GM23338 (cell line): ENCODE results near the gene CRYBG3. TPM values are rescaled to one million over a fixed set of nuclear protein-coding genes. Genes with fewer than 3 reads are reported as not detected.

Experiments used
- ATAC-seq: fragments of 200-7000 bp; cut with Tn5 transposase; 3 replicates; pipeline ENCODE4 v1.9.1; 2020
- DNase-seq: peaks from one replicate; pipeline ENCODE4 v3.0.0-alpha.2; 2015; ENCODE audit warnings: low spot score
- H2AFZ ChIP-seq: fragments of 200-600 bp; sonication (generic); 2 replicates; pipeline ENCODE4 v1.8.0; 2016; ENCODE audit warnings: antibody characterized with exemption, mild to moderate bottlenecking, moderate library complexity
- H3F3A ChIP-seq: fragments of 200-600 bp; sonication (generic); replicated peaks from 2 replicates; pipeline ENCODE4 v1.8.0; 2017; ENCODE audit warnings: antibody characterized with exemption, mixed run types, low read depth
- H3K27ac ChIP-seq: fragments of 200-600 bp; sonication (generic); 2 replicates; pipeline ENCODE4 v1.6.1; 2016; ENCODE audit warnings: low read depth
- H3K27me3 ChIP-seq: fragments of 200-600 bp; sonication (generic); 2 replicates; pipeline ENCODE4 v1.8.0; 2016; ENCODE audit warnings: mild to moderate bottlenecking, mixed run types, moderate library complexity; ENCODE audit not compliant: insufficient read depth
- H3K36me3 ChIP-seq: fragments of 200-600 bp; sonication (generic); 2 replicates; pipeline ENCODE4 v1.8.0; 2016; ENCODE audit warnings: mild to moderate bottlenecking; ENCODE audit not compliant: insufficient read depth
- H3K4me1 ChIP-seq: fragments of 200-600 bp; sonication (generic); 2 replicates; pipeline ENCODE4 v1.8.0; 2016; ENCODE audit warnings: mild to moderate bottlenecking, moderate library complexity; ENCODE audit not compliant: insufficient read depth
- H3K4me2 ChIP-seq: fragments of 200-600 bp; sonication (generic); 2 replicates; pipeline ENCODE4 v1.7.1; 2017; ENCODE audit warnings: mixed run types
- H3K4me3 ChIP-seq: fragments of 200-600 bp; sonication (generic); 2 replicates; pipeline ENCODE4 v1.6.1; 2016; ENCODE audit warnings: mixed run types
- H3K79me2 ChIP-seq: fragments of 200-600 bp; sonication (generic); replicated peaks from 2 replicates; pipeline ENCODE4 v1.8.0; 2017; ENCODE audit warnings: mild to moderate bottlenecking; ENCODE audit not compliant: insufficient read depth
- H3K9me2 ChIP-seq: fragments of 200-600 bp; sonication (generic); 2 replicates; pipeline ENCODE4 v1.8.0; 2017; ENCODE audit not compliant: insufficient read depth
- H4K20me1 ChIP-seq: fragments of 200-600 bp; sonication (generic); replicated peaks from 2 replicates; pipeline ENCODE4 v1.8.0; 2017; ENCODE audit warnings: mild to moderate bottlenecking; ENCODE audit not compliant: insufficient read depth
- H3K27ac Mint-ChIP-seq: 2 replicates; pipeline ENCODE4 v1.8.0; 2020; ENCODE audit warnings: inconsistent platforms, mild to moderate bottlenecking, moderate library complexity, mixed read lengths
- H3K27me3 Mint-ChIP-seq: 3 replicates; pipeline ENCODE4 v1.8.0; 2022; ENCODE audit warnings: low read depth, mild to moderate bottlenecking, moderate library complexity, mixed read lengths, inconsistent platforms; ENCODE audit not compliant: insufficient read depth, poor library complexity
- H3K36me3 Mint-ChIP-seq: 3 replicates; pipeline ENCODE4 v1.8.0; 2021; ENCODE audit warnings: low read depth, mild to moderate bottlenecking, inconsistent platforms, moderate library complexity, mixed read lengths
- H3K4me1 Mint-ChIP-seq: 3 replicates; pipeline ENCODE4 v1.8.0; 2020; ENCODE audit warnings: mild to moderate bottlenecking, inconsistent platforms, mixed read lengths
- H3K4me3 Mint-ChIP-seq: 3 replicates; pipeline ENCODE4 v1.8.0; 2021; ENCODE audit warnings: moderate library complexity, mild to moderate bottlenecking, inconsistent platforms, mixed read lengths
- H3K9me3 Mint-ChIP-seq: 3 replicates; pipeline ENCODE4 v1.8.0; 2020; ENCODE audit warnings: moderate library complexity, mild to moderate bottlenecking, inconsistent platforms, mixed read lengths
- CREB1 ChIP-seq: fragments of 250-450 bp; sonication (Bioruptor Pico); IDR thresholded peaks from 2 replicates; pipeline ENCODE4 v1.5.0; 2020; ENCODE audit warnings: low read depth, mild to moderate bottlenecking, moderate library complexity
- EZH2 ChIP-seq: fragments of 200-600 bp; sonication (generic); IDR thresholded peaks from one replicate; pipeline ENCODE4 v1.8.0; 2017; ENCODE audit warnings: antibody characterized with exemption, mild to moderate bottlenecking, low read depth; ENCODE audit not compliant: unreplicated experiment
- JUNB ChIP-seq: IDR thresholded peaks from one replicate; pipeline ENCODE4 v1.6.1; 2016; ENCODE audit warnings: antibody characterized with exemption; ENCODE audit not compliant: unreplicated experiment
- NANOG ChIP-seq: IDR thresholded peaks from 2 replicates; pipeline ENCODE4 v1.6.1; 2016; ENCODE audit warnings: antibody characterized with exemption, borderline replicate concordance
- POLR2AphosphoS5 ChIP-seq: IDR thresholded peaks from 2 replicates; pipeline ENCODE4 v1.6.1; 2016; ENCODE audit warnings: antibody characterized with exemption, low read depth
- STAT1 ChIP-seq: IDR thresholded peaks from one replicate; pipeline ENCODE4 v1.6.1; 2016; ENCODE audit warnings: antibody characterized with exemption; ENCODE audit not compliant: unreplicated experiment
- ZNF114 ChIP-seq: fragments of 250-450 bp; sonication (Bioruptor Pico); IDR thresholded peaks from 2 replicates; pipeline ENCODE4 v1.5.0; 2020; ENCODE audit warnings: mild to moderate bottlenecking, moderate library complexity
- ZNF331 ChIP-seq: fragments of 250-450 bp; sonication (Bioruptor Pico); IDR thresholded peaks from 2 replicates; pipeline ENCODE4 v1.5.0; 2020; ENCODE audit warnings: low read depth, mild to moderate bottlenecking, moderate library complexity
- polyA plus RNA-seq: library from polyadenylated mRNA; unstranded; fragments of >200 nt; fragmentation: Nextera tagmentation; extraction: Ambion mirVana; gene quantifications from 2 replicates; pipeline ENCODE4 v1.2.1, GENCODE V29; 2016
- total RNA-seq: library from RNA; depleted of rRNA; stranded (reverse); fragments of >200 nt; shearing (Covaris generic); gene quantifications from 2 replicates; pipeline ENCODE4 v1.2.3, GENCODE V29; 2014
- TF ChIP-seq, protein P1 (sequence below): IDR thresholded peaks from one replicate; pipeline ENCODE4 v1.6.1; 2018; ENCODE audit warnings: antibody characterized with exemption; ENCODE audit not compliant: unreplicated experiment
- TF ChIP-seq, protein P2 (sequence below): fragments of 250-450 bp; sonication (Bioruptor Pico); IDR thresholded peaks from 2 replicates; pipeline ENCODE4 v1.5.0; 2020; ENCODE audit warnings: mild to moderate bottlenecking, moderate library complexity
- TF ChIP-seq, protein P3 (sequence below), 2 experiments: fragments of 200-600 bp in 1 of 2; sonication (generic) in 1 of 2; conservative IDR thresholded peaks; 2 replicates each; pipeline versions ENCODE4 v1.5.1 to v1.6.1; 2016 to 2017; ENCODE audit warnings: antibody characterized with exemption in 2 of 2, low read depth in 2 of 2, mild to moderate bottlenecking in 2 of 2, moderate library complexity in 1 of 2

Gene CRYBG3
- total and polyA plus RNA-seq, 2 experiments from 2014 or later = 2.3 to 8.9 TPM

- no peak overlapping the region for H3K27ac Mint-ChIP-seq
- Histone ChIP-seq H3K4me2 (no peak overlapping the region), H4K20me1 (no peaks in the 10 kb centered on the region), H3K9me2 (no peaks in the 10 kb centered on the region), H3K27ac (no peak overlapping the region), H3K36me3 (no peaks in the 10 kb centered on the region), H3K4me1 (no peaks in the 10 kb centered on the region), H3K4me3 (no peak overlapping the region), H3K79me2 (no peaks in the 10 kb centered on the region), H2AFZ (no peak overlapping the region), H3K27me3 (no peaks in the 10 kb centered on the region), H3F3A (no peaks in the 10 kb centered on the region)
- H3K9me3 Mint-ChIP-seq = no peaks in the 10 kb centered on the region; the same call in 2 of the 3 replicates
- no peak for DNase-seq
- H3K4me3 Mint-ChIP-seq = no peak overlapping the region
- no peak for ATAC-seq
- H3K36me3 Mint-ChIP-seq = no peaks in the 10 kb centered on the region
- TF ChIP-seq EZH2 (no peak), JUNB (no peak), ZNF114 (CRISPR knock-in tag) (no peak), STAT1 (no peak), POLR2AphosphoS5 (no peak), ZNF331 (no peak), CREB1 (CRISPR knock-in tag) (no peak), NANOG (no peak)
- TF ChIP-seq, protein P1, sequence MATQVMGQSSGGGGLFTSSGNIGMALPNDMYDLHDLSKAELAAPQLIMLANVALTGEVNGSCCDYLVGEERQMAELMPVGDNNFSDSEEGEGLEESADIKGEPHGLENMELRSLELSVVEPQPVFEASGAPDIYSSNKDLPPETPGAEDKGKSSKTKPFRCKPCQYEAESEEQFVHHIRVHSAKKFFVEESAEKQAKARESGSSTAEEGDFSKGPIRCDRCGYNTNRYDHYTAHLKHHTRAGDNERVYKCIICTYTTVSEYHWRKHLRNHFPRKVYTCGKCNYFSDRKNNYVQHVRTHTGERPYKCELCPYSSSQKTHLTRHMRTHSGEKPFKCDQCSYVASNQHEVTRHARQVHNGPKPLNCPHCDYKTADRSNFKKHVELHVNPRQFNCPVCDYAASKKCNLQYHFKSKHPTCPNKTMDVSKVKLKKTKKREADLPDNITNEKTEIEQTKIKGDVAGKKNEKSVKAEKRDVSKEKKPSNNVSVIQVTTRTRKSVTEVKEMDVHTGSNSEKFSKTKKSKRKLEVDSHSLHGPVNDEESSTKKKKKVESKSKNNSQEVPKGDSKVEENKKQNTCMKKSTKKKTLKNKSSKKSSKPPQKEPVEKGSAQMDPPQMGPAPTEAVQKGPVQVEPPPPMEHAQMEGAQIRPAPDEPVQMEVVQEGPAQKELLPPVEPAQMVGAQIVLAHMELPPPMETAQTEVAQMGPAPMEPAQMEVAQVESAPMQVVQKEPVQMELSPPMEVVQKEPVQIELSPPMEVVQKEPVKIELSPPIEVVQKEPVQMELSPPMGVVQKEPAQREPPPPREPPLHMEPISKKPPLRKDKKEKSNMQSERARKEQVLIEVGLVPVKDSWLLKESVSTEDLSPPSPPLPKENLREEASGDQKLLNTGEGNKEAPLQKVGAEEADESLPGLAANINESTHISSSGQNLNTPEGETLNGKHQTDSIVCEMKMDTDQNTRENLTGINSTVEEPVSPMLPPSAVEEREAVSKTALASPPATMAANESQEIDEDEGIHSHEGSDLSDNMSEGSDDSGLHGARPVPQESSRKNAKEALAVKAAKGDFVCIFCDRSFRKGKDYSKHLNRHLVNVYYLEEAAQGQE = no peak
- TF ChIP-seq, protein P2, sequence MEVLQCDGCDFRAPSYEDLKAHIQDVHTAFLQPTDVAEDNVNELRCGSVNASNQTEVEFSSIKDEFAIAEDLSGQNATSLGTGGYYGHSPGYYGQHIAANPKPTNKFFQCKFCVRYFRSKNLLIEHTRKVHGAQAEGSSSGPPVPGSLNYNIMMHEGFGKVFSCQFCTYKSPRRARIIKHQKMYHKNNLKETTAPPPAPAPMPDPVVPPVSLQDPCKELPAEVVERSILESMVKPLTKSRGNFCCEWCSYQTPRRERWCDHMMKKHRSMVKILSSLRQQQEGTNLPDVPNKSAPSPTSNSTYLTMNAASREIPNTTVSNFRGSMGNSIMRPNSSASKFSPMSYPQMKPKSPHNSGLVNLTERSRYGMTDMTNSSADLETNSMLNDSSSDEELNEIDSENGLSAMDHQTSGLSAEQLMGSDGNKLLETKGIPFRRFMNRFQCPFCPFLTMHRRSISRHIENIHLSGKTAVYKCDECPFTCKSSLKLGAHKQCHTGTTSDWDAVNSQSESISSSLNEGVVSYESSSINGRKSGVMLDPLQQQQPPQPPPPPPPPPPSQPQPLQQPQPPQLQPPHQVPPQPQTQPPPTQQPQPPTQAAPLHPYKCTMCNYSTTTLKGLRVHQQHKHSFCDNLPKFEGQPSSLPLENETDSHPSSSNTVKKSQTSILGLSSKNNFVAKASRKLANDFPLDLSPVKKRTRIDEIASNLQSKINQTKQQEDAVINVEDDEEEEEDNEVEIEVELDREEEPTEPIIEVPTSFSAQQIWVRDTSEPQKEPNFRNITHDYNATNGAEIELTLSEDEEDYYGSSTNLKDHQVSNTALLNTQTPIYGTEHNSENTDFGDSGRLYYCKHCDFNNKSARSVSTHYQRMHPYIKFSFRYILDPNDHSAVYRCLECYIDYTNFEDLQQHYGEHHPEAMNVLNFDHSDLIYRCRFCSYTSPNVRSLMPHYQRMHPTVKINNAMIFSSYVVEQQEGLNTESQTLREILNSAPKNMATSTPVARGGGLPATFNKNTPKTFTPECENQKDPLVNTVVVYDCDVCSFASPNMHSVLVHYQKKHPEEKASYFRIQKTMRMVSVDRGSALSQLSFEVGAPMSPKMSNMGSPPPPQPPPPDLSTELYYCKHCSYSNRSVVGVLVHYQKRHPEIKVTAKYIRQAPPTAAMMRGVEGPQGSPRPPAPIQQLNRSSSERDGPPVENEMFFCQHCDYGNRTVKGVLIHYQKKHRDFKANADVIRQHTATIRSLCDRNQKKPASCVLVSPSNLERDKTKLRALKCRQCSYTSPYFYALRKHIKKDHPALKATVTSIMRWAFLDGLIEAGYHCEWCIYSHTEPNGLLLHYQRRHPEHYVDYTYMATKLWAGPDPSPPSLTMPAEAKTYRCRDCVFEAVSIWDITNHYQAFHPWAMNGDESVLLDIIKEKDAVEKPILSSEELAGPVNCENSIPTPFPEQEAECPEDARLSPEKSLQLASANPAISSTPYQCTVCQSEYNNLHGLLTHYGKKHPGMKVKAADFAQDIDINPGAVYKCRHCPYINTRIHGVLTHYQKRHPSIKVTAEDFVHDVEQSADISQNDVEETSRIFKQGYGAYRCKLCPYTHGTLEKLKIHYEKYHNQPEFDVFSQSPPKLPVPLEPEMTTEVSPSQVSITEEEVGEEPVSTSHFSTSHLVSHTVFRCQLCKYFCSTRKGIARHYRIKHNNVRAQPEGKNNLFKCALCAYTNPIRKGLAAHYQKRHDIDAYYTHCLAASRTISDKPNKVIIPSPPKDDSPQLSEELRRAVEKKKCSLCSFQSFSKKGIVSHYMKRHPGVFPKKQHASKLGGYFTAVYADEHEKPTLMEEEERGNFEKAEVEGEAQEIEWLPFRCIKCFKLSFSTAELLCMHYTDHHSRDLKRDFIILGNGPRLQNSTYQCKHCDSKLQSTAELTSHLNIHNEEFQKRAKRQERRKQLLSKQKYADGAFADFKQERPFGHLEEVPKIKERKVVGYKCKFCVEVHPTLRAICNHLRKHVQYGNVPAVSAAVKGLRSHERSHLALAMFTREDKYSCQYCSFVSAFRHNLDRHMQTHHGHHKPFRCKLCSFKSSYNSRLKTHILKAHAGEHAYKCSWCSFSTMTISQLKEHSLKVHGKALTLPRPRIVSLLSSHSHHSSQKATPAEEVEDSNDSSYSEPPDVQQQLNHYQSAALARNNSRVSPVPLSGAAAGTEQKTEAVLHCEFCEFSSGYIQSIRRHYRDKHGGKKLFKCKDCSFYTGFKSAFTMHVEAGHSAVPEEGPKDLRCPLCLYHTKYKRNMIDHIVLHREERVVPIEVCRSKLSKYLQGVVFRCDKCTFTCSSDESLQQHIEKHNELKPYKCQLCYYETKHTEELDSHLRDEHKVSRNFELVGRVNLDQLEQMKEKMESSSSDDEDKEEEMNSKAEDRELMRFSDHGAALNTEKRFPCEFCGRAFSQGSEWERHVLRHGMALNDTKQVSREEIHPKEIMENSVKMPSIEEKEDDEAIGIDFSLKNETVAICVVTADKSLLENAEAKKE (CRISPR knock-in tag) = no peak
- TF ChIP-seq, protein P3, sequence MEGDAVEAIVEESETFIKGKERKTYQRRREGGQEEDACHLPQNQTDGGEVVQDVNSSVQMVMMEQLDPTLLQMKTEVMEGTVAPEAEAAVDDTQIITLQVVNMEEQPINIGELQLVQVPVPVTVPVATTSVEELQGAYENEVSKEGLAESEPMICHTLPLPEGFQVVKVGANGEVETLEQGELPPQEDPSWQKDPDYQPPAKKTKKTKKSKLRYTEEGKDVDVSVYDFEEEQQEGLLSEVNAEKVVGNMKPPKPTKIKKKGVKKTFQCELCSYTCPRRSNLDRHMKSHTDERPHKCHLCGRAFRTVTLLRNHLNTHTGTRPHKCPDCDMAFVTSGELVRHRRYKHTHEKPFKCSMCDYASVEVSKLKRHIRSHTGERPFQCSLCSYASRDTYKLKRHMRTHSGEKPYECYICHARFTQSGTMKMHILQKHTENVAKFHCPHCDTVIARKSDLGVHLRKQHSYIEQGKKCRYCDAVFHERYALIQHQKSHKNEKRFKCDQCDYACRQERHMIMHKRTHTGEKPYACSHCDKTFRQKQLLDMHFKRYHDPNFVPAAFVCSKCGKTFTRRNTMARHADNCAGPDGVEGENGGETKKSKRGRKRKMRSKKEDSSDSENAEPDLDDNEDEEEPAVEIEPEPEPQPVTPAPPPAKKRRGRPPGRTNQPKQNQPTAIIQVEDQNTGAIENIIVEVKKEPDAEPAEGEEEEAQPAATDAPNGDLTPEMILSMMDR (conservative IDR thresholded peaks at IDR 0.05; ENCODE audit: low read depth in 2 of 2) = no peak
- no peaks in the 10 kb centered on the region for H3K4me1 Mint-ChIP-seq
- no peaks in the 10 kb centered on the region for H3K27me3 Mint-ChIP-seq
Observed at GRCh38 chr3:97880267-97880666, 58.5 kb downstream of the CRYBG3 start.
